Muscle layer of colon (tissue), 2 donors: Measurements from ENCODE around the gene BMI1.

Experiments
- H3K27ac ChIP-seq: one replicate; pipeline ENCODE4 v1.7.0; 2013; ENCODE audit warnings: low read depth, mild to moderate bottlenecking, low read length, moderate library complexity
- H3K27me3 ChIP-seq, 2 donors: one replicate each; pipeline ENCODE4 v1.7.0; 2013; ENCODE audit warnings: low read length in 2 of 2, mild to moderate bottlenecking in 2 of 2; ENCODE audit not compliant: insufficient read depth in 2 of 2, control insufficient read depth in 1 of 2
- H3K36me3 ChIP-seq: one replicate; pipeline ENCODE4 v1.7.0; 2013; ENCODE audit warnings: mild to moderate bottlenecking, low read length; ENCODE audit not compliant: insufficient read depth
- H3K4me1 ChIP-seq: one replicate; pipeline ENCODE4 v1.7.0; 2013; ENCODE audit warnings: mild to moderate bottlenecking, low read length; ENCODE audit not compliant: insufficient read depth
- H3K4me3 ChIP-seq, 2 donors: one replicate each; pipeline ENCODE4 v1.7.0; 2013; ENCODE audit warnings: low read length in 2 of 2, low read depth in 1 of 2, mild to moderate bottlenecking in 1 of 2, moderate library complexity in 1 of 2
- H3K9ac ChIP-seq: one replicate; pipeline ENCODE4 v1.7.0; 2013; ENCODE audit warnings: low read length
- H3K9me3 ChIP-seq: one replicate; pipeline ENCODE4 v1.7.0; 2013; ENCODE audit warnings: mild to moderate bottlenecking, low read length
- donor health status: abdominal sarcoma.
- donor health status: Adenocarcinoma of cecum.

The BMI1 gene

GRCh38 chr10:22332116-22332692, 11.3 kb downstream of the BMI1 start:
- Histone ChIP-seq H3K36me3 (peaks cover 12% of the 10 kb centered on the region), H3K9me3 (peaks cover 2% of the 10 kb centered on the region), H3K9ac (no peak overlapping the region), H3K27ac (no peak overlapping the region), H3K4me3 (no peak overlapping the region), H3K4me1 (peaks cover 24% of the 10 kb centered on the region), H3K27me3 (peaks cover 36 to 37% of the 10 kb centered on the region in 2 donors)

- no peak overlapping the region for H3K27ac ChIP-seq
- peaks cover 12% of the 10 kb centered on the region for H3K36me3 ChIP-seq
- H3K9me3 ChIP-seq, result peaks cover 8% of the 10 kb centered on the region
- no peak overlapping the region for H3K4me3 ChIP-seq
- H3K9ac ChIP-seq, result no peak overlapping the region
- H3K4me1 ChIP-seq, result peaks cover 24% of the 10 kb centered on the region
- peaks cover 48 to 49% of the 10 kb centered on the region in 2 donors for H3K27me3 ChIP-seq
These were observed 12.5 kb downstream of the BMI1 start for GRCh38 chr10:22333167-22333974.

GRCh38 chr10:22333975-22334282, 13.0 kb downstream of the BMI1 start:
- Histone ChIP-seq H3K9ac (no peak overlapping the region), H3K9me3 (peaks cover 14% of the 10 kb centered on the region), H3K4me1 (peaks cover 24% of the 10 kb centered on the region), H3K4me3 (no peak overlapping the region), H3K36me3 (peaks cover 12% of the 10 kb centered on the region), H3K27me3 (peaks cover 53 to 54% of the 10 kb centered on the region in 2 donors), H3K27ac (no peak overlapping the region)

- peaks cover 6% of the 10 kb centered on the region for H3K36me3 ChIP-seq
- H3K27me3 ChIP-seq, result peaks cover 60 to 61% of the 10 kb centered on the region in 2 donors
- peaks cover 16% of the 10 kb centered on the region for H3K9me3 ChIP-seq
- H3K4me1 ChIP-seq, result peaks cover 27% of the 10 kb centered on the region
- H3K9ac ChIP-seq, result no peak overlapping the region
- no peak overlapping the region for H3K27ac ChIP-seq
- H3K4me3 ChIP-seq, result peak overlapping the region; percentile 50 to 60
These were observed 13.7 kb downstream of the BMI1 start for GRCh38 chr10:22334414-22335172.

GRCh38 chr10:22335173-22335933, 14.5 kb downstream of the BMI1 start:
- Histone ChIP-seq H3K27ac (no peak overlapping the region), H3K4me3 (peak overlapping the region; percentile 50 to 60), H3K4me1 (peaks cover 32% of the 10 kb centered on the region), H3K9ac (no peak overlapping the region), H3K36me3 (no peaks in the 10 kb centered on the region), H3K9me3 (peaks cover 16% of the 10 kb centered on the region), H3K27me3 (peaks cover 60 to 61% of the 10 kb centered on the region in 2 donors)

- peaks cover 81 to 84% of the 10 kb centered on the region in 2 donors for H3K27me3 ChIP-seq
- H3K4me1 ChIP-seq, result peaks cover 39% of the 10 kb centered on the region
- H3K4me3 ChIP-seq, result no peak overlapping the region
- H3K9ac ChIP-seq, result no peak overlapping the region
- no peak overlapping the region for H3K27ac ChIP-seq
- H3K36me3 ChIP-seq, result no peaks in the 10 kb centered on the region
- H3K9me3 ChIP-seq, result peaks cover 16% of the 10 kb centered on the region
These were observed 17.4 kb downstream of the BMI1 start for GRCh38 chr10:22338185-22338900.

- Histone ChIP-seq H3K27ac (no peak overlapping the region), H3K4me1 (peaks cover 39% of the 10 kb centered on the region), H3K36me3 (no peaks in the 10 kb centered on the region), H3K4me3 (no peak overlapping the region), H3K9me3 (peaks cover 16% of the 10 kb centered on the region), H3K9ac (no peak overlapping the region), H3K27me3 (peaks cover 82 to 86% of the 10 kb centered on the region in 2 donors)
These were observed 18.0 kb downstream of the BMI1 start for GRCh38 chr10:22338931-22339330.

- peak overlapping the region; percentile 58 to 62 for H3K4me3 ChIP-seq
- peak overlapping the region; percentile 64 for H3K27ac ChIP-seq
These were observed 18.9 kb downstream of the BMI1 start for GRCh38 chr10:22339761-22340328.

GRCh38 chr10:22340329-22341189, 19.7 kb downstream of the BMI1 start:
- Histone ChIP-seq H3K36me3 (no peaks in the 10 kb centered on the region), H3K4me1 (peaks cover 24% of the 10 kb centered on the region), H3K27me3 (peaks cover 83 to 86% of the 10 kb centered on the region in 2 donors), H3K27ac (peak overlapping the region; percentile 64), H3K4me3 (peak overlapping the region; percentile 58 to 62), H3K9ac (peak overlapping the region; percentile 54), H3K9me3 (peaks cover 16% of the 10 kb centered on the region)

More at GRCh38 chr10:22339761-22340328, 18.9 kb downstream of the BMI1 start:
- H3K36me3 ChIP-seq, result no peaks in the 10 kb centered on the region
- peak overlapping the region; percentile 54 for H3K9ac ChIP-seq
- peaks cover 83 to 86% of the 10 kb centered on the region in 2 donors for H3K27me3 ChIP-seq
- peaks cover 31% of the 10 kb centered on the region for H3K4me1 ChIP-seq
- H3K9me3 ChIP-seq, result peaks cover 16% of the 10 kb centered on the region
